Loucy (cell line): Measurements from ENCODE around the gene ADGRL4.

Source experiments
- CTCF ChIP-seq: fragments of 200-600 bp; sonication (generic); conservative IDR thresholded peaks from 2 replicates; pipeline ENCODE4 v1.5.1; 2014; ENCODE audit warnings: mild to moderate bottlenecking, antibody characterized with exemption, low read length
- EZH2phosphoT487 ChIP-seq: fragments of 200-600 bp; IDR thresholded peaks from 2 replicates; pipeline ENCODE4 v1.6.1; 2018; ENCODE audit warnings: antibody characterized with exemption, mild to moderate bottlenecking, moderate library complexity, borderline replicate concordance

GRCh38 chr1:78864175-78864574, 142.4 kb downstream of the ADGRL4 start:
- no peak for TF ChIP-seq CTCF
- no peak for TF ChIP-seq EZH2phosphoT487
